Testis (tissue), 3 donors: Measurements from ENCODE around the gene GFRA1. TPM values are rescaled to one million over a fixed set of nuclear protein-coding genes. Genes with fewer than 3 reads are reported as not detected.

ENCODE experiments used
- DNase-seq: peaks from one replicate; pipeline ENCODE4 v3.0.0-alpha.2; 2019
- H3K27ac ChIP-seq, 2 donors: fragments of 200-600 bp; sonication (generic); one replicate each; pipeline ENCODE4 v1.5.1; 2019
- H3K27me3 ChIP-seq: fragments of 200-600 bp; sonication (generic); one replicate; pipeline ENCODE4 v1.5.1; 2019
- H3K36me3 ChIP-seq: fragments of 200-600 bp; sonication (generic); one replicate; pipeline ENCODE4 v1.5.1; 2017; ENCODE audit warnings: low read depth; ENCODE audit errors: missing control alignments
- H3K4me1 ChIP-seq: fragments of 200-600 bp; sonication (generic); one replicate; pipeline ENCODE4 v1.5.1; 2019
- H3K4me3 ChIP-seq, 2 donors: fragments of 200-600 bp; sonication (generic); one replicate each; pipeline ENCODE4 v1.5.1; 2017 to 2019
- H3K9me3 ChIP-seq: fragments of 200-600 bp; sonication (generic); one replicate; pipeline ENCODE4 v1.5.1; 2017
- POLR2A ChIP-seq: fragments of 450-650 bp; IDR thresholded peaks from one replicate; pipeline ENCODE4 v1.6.1; 2017; ENCODE audit warnings: antibody characterized with exemption, mild to moderate bottlenecking, moderate library complexity
- WGBS, 2 donors: methylation state at CpG; one replicate each; pipeline ENCODE4 v1.1.5; 2018; 5-methylcytosine and 5-hydroxymethylcytosine counted together
- intact Hi-C: fragments of 100-400 bp; cut with DNase I; formaldehyde crosslinking; loops from one replicate; pipeline ENCODE4 v1.15.1; 2023; ENCODE audit warnings: low total_unique reads
- polyA plus RNA-seq: library from polyadenylated mRNA; stranded (reverse); fragments of 350-450 nt; fragmentation: Illumina TruSeq; extraction: RNeasy Lipid Tissue Mini Kit (QIAGEN cat#74804); gene quantifications from one replicate; pipeline ENCODE4 v1.2.3, GENCODE V29; 2014; ENCODE audit warnings: low read depth, low replicate concordance; ENCODE audit not compliant: insufficient read depth
- total RNA-seq, 2 donors: library from RNA; depleted of rRNA; stranded (reverse); fragments of >200 nt; gene quantifications; one replicate each; pipeline ENCODE4 v1.2.3, GENCODE V29; 2016
- TF ChIP-seq, protein P1 (sequence below), 3 experiments: fragments of 450-650 bp in 2 of 3; fragments of 200-600 bp in 1 of 3; sonication (generic) in 1 of 3; IDR thresholded peaks; one replicate each; pipeline ENCODE4 v1.5.1; 2016 to 2019; ENCODE audit warnings: antibody characterized with exemption in 3 of 3, mild to moderate bottlenecking in 2 of 3, moderate library complexity in 1 of 3

GFRA1 gene
- total and polyA plus RNA-seq, 3 donors from 2014 or later, result 8.6 to 23.8 (median 17.7) TPM

DNA sequence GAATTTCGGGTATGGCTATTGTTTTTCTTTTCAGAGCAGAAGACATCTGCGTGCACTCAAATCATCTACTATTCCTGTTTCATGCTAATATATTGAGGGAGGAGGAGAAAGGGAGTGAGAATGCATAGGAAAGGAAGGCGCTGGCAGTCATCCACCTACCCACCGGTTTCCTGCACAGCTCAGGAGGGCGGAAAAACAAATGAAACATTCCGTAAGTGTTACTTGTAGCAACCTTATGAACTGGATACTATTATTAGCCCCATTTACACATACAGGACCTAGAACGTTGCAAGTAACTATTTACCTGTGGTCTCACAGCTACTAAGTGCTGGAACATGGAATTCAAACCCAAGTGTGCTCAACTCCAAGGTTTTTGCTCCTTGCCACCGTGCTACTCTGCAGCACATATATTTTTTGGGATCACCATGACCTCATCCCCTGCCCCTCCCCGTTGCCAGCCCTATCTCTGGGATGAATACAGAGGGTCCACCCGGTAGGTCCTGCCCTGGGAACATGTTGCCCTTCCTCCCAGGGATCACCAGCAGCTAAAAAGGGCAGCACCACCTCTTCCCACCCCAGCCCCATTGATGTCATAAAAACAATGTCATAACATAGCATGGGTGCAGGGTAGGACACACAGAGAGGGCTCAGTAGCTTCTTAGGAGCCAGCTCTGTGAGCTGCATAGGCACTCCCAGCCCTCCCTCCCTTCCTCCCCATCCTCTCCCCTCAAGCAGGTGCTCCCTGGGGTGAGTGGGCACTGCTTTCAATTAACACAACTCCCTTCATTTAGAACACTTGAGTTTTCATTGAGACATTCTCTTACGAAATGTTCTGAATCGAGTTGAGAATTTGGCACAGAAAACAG lies 16.9 kb downstream of the GFRA1 start:
- TF ChIP-seq, protein P1, sequence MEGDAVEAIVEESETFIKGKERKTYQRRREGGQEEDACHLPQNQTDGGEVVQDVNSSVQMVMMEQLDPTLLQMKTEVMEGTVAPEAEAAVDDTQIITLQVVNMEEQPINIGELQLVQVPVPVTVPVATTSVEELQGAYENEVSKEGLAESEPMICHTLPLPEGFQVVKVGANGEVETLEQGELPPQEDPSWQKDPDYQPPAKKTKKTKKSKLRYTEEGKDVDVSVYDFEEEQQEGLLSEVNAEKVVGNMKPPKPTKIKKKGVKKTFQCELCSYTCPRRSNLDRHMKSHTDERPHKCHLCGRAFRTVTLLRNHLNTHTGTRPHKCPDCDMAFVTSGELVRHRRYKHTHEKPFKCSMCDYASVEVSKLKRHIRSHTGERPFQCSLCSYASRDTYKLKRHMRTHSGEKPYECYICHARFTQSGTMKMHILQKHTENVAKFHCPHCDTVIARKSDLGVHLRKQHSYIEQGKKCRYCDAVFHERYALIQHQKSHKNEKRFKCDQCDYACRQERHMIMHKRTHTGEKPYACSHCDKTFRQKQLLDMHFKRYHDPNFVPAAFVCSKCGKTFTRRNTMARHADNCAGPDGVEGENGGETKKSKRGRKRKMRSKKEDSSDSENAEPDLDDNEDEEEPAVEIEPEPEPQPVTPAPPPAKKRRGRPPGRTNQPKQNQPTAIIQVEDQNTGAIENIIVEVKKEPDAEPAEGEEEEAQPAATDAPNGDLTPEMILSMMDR (IDR thresholded peaks at IDR 0.05), result no peak
- TF ChIP-seq POLR2A, result no peak
- Histone ChIP-seq H3K36me3 (no peaks in the 10 kb centered on the region), H3K4me3 (no peak overlapping the region), H3K27ac (no peak overlapping the region), H3K27me3 (no peaks in the 10 kb centered on the region), H3K9me3 (no peaks in the 10 kb centered on the region), H3K4me1 (peaks cover 3% of the 10 kb centered on the region)
- intact Hi-C loops, result no loop called here
- DNase-seq, result no peak
- WGBS, 2 donors, result 48 to 55% methylated on average over 10 to 12 of the region's 12 CpGs

DNA sequence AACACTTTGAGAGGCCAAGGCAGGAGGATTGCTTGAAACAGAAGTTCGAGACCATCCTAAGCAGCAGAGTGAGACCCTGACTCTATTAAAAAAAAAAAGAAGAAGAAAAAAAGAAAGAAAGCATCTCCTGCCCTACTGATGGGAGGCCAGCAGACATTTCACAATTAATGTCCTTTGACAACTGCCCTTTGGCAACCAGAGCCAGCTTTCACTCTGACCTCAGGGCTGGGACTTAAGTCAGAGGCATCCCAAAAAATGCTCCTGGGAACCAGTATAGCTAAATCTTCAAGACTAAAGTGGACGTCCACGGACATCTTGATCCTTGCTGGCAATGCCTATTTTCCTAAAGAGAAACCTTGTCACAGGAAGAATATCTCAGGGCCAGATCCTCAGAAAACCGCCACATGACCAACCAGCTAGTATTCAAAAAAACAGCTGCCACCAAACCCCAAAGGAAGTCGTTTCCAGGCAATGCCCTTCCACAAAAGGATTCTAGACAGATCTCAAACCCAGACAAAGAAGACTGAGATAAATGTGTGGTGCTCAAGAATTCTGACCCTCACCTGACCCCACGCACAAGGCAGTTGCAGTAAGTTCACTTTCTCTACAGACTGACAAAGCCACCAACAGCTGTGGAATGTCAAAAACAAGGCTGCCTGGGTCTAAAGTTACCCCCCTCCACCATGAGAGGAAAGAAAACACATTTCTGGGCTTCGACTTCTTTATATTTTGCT lies 18.4 kb downstream of the GFRA1 start:
- WGBS, 2 donors, result 63 to 70% methylated on average over 7 of the region's 7 CpGs
- Histone ChIP-seq H3K27me3 (no peaks in the 10 kb centered on the region), H3K36me3 (no peaks in the 10 kb centered on the region), H3K9me3 (no peaks in the 10 kb centered on the region), H3K27ac (no peak overlapping the region), H3K4me1 (peaks cover 3% of the 10 kb centered on the region), H3K4me3 (no peak overlapping the region)
- no peak for DNase-seq
- no peak for TF ChIP-seq POLR2A
- TF ChIP-seq, protein P1 (IDR thresholded peaks at IDR 0.05), result no peak
- intact Hi-C loops, result no loop called here

DNA sequence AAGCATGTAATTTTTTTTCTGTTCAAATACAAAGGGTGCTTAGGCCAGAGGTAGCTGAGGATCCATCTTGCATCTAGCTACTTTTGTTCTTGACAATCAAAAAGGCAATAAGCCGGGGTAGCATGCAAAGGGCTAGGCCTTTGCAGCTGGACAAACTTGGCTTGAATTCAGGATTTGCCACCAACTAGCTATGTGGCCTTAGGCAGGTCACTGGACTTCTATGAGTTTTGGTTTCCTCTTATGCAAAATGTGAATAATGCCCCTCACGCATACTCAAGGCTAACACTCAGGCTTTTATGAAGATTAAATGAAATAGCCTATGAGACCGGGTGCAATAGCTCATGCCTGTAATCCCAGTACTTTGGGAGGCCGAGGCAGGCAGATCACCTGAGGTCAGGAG lies 19.3 kb downstream of the GFRA1 start:
- peaks cover 3% of the 10 kb centered on the region for H3K4me1 ChIP-seq
- no peaks in the 10 kb centered on the region for H3K36me3 ChIP-seq
- intact Hi-C loops, result no loop called here
- H3K27me3 ChIP-seq, result no peaks in the 10 kb centered on the region
- DNase-seq, result no peak
- 87 to 89% methylated on average over 4 of the region's 4 CpGs for WGBS, 2 donors
- no peak overlapping the region for H3K4me3 ChIP-seq
- H3K9me3 ChIP-seq, result no peaks in the 10 kb centered on the region
- H3K27ac ChIP-seq, result no peak overlapping the region
- no peak for TF ChIP-seq POLR2A
- TF ChIP-seq, protein P1 (IDR thresholded peaks at IDR 0.05), result no peak

DNA sequence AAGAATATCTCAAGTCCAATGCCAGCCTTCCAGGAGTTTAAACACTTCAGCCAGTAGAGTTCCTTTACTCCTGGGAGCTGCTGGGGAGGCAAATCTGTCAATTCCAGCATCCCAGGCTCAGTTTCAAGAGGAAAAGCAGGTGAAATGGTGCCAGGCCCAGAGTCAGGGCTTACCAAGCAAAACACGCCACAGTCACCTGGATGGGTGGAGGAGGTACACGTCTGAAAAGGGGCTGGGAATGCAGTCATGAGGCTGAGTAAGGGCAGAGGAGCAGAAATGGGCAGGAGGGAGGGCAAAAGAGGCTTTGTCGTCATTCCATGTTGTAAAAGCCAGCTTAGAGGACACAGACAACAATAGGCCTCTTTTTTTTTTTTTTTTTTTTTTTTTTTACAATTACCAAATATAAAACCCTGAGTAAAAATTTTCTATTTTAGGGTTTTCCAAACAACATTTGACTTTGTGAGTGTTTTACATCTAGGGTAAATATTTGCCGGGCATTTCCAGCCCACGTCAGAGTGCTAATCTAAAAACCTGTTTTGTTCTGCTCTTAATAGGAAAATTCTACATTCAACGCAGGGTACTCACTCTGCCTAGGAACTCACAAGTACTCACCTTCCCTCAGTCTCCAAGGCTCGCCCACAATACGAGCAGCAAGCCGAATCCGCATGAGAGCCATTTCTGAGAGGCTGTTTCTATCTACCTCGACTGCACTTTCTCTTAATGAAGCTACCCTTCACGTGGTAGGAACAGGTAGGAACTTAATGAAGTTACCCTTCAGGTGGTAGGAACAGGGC lies 21.2 kb downstream of the GFRA1 start:
- Histone ChIP-seq H3K27ac (no peak overlapping the region), H3K9me3 (no peaks in the 10 kb centered on the region), H3K4me3 (no peak overlapping the region), H3K36me3 (no peaks in the 10 kb centered on the region), H3K27me3 (no peaks in the 10 kb centered on the region), H3K4me1 (peaks cover 3% of the 10 kb centered on the region)
- WGBS, 2 donors, result 90 to 93% methylated on average over 12 of the region's 12 CpGs
- no peak for DNase-seq
- TF ChIP-seq, protein P1 (IDR thresholded peaks at IDR 0.05), result no peak
- TF ChIP-seq POLR2A, result no peak
- intact Hi-C loops, result no loop called here
